ES-I3 (cell line): ENCODE measurements around the gene KPNB1.

Experiments used
- H3K36me3 ChIP-seq: 2 replicates; pipeline ENCODE4 v1.6.1; 2013; ENCODE audit warnings: mild to moderate bottlenecking, low read length, control low read depth, moderate library complexity; ENCODE audit not compliant: insufficient read depth
- H3K4me1 ChIP-seq: 2 replicates; pipeline ENCODE4 v1.6.1; 2013; ENCODE audit warnings: mild to moderate bottlenecking, control low read depth, low read length; ENCODE audit not compliant: insufficient read depth
- H3K9ac ChIP-seq: 2 replicates; pipeline ENCODE4 v1.6.1; 2013; ENCODE audit warnings: low read depth, mild to moderate bottlenecking, low read length, moderate library complexity
- H3K9me3 ChIP-seq: 2 replicates; pipeline ENCODE4 v1.6.1; 2013; ENCODE audit warnings: mild to moderate bottlenecking, low read length, moderate library complexity; ENCODE audit not compliant: control insufficient read depth, insufficient read depth

Gene KPNB1

DNA sequence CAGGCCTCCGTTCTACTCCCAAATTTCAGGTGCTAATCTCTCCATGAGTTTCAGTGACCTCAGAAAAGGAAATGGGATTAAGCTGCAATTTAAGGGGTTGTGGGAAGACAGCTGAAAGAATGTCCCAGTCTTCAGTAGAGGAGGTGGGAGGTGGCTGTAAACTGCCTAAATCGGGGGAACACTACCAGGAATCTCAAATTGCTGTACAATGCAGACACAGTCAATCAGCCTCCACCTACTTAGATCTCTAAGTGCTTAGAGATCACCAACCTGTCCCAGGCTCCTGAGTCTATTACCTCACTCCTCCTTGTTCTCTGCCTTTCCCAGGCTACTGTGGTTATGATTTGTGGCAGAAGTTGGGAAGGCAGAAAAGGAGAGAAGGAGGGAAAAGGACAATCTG lies 75.0 kb downstream of the KPNB1 start:
- no peaks in the 10 kb centered on the region for H3K9me3 ChIP-seq
- peaks cover 24% of the 10 kb centered on the region; the same call in 1 of the 2 replicates for H3K4me1 ChIP-seq
- no peak overlapping the region for H3K9ac ChIP-seq
- H3K36me3 ChIP-seq: no peaks in the 10 kb centered on the region

DNA sequence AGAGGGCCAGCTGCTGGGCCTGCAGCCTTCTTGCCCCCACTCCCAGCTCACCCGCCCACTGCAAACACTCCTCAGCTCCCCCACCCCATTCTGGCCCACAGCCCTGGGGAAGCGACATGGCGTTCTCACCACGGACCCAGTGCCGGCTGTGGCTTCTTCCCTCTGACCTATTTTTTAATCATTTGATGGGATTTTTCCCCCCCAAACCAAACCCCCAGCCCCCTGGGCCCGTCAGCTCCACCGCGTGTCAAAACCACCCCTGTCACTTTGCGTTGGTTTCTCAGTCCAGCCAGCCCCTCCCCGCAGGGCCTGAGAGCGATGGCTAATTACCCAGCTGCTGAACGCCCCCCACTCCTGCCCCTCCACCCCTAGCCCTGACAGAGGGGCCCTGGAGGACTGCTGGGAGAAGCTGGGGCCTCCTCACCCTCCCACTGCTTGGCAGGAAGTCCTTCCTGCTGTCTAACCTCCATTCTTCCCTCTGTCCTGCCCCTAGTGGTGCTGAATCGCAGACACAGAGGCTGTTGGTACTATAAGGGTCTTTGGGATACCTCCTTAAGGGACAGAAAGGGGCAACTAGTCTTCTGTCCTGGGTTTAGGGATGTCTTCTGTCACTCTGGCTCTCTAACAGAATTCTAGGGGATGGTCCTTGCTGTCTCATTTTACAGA lies 75.9 kb downstream of the KPNB1 start:
- Histone ChIP-seq H3K9me3 (no peaks in the 10 kb centered on the region), H3K4me1 (peaks cover 18% of the 10 kb centered on the region; the same call in 1 of the 2 replicates), H3K9ac (no peak overlapping the region), H3K36me3 (no peaks in the 10 kb centered on the region)

DNA sequence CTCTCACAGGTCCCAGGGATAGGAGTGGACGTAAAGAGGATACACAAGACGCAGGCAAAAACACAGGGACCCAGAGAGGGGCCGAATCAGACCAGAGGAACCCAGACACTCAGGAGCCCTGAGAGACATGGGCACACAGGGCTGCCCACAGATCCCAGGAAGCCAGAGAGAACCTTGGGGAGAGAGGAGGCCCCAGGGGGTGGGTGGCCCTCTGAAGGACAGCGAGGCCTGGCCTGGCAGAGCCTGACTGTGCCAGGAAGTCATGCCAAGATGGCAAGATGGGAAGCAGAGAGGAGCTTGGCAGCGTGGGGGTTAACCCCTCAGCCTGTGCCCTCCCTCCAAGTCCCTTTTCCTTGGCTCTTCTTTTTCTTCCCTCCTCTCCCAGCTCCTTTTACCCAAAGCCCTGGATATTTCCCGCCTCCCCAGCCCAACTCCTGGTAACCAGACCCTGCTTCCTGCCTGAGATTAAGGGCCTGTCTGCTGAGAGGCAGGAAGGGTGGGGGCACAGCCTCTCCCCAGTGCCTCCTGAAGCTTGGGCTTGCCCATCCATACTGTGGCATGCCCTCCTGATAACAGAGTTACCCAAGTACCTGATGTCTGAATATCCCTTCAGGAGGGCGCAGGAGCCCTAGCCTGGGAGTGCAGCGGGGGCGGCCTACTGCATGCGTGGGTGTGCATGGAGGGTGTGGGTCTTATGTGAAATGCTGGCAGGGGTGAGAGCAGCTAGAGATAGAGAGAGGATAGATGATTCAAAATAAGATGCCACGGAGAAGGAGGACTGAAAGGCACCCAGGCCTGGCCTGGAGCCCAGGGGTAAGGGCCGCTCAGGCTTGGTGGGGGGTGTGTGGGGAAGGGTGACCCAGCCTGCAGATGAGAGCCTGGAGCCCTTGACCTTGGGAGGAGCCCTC lies 77.3 kb downstream of the KPNB1 start:
- Histone ChIP-seq H3K9ac (no peak overlapping the region), H3K4me1 (peaks cover 8% of the 10 kb centered on the region; the same call in 1 of the 2 replicates), H3K36me3 (no peaks in the 10 kb centered on the region), H3K9me3 (no peaks in the 10 kb centered on the region)

DNA sequence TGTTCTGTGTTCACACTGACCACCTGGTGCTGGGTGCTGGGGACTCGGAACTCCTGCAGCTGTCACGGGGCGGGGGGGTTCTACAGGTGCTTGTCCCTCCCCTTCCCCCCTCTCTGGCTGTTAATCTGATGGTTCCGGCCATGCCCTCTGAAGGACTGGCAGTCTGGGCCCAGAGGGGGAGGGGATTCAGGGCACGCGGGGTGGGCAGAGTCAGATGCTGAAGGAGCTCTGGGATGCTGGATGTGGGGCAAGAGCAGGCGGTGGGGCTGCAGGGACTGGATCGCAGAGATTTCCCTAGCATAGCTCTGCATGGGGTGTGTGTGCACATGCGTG lies 78.0 kb downstream of the KPNB1 start:
- H3K9ac ChIP-seq: no peak overlapping the region

DNA sequence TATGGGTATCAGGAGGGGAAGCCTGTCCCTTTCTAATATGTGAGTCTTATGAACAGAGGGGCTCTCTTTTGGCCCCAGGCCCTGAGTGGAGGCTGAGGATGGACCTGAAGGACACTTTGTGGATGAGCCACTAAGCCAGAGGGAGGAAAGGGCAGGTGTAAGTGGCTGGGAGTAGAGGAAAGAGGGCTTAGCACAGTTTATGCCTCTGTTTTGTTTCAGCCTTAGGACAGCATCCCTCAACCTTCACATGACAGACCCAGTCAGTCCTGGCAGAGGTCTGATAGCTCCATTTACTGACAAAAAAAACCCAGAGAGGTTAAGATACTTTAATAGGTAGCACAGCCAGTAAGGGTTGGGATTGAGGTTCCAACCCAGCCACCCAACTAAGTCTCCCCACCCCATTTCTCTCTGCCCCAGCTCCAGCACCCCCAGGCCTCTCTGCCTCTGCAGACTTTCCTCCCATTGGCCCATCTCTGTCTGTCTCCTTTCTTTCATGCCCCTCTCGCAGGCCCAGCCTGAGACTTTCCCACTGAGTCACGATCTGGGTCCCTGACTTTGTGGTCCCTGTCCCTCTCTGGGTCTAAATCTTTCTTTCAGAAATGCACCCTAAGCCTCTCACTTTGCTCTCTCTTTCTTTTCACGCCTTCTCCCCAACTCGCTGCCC lies 78.6 kb downstream of the KPNB1 start:
- Histone ChIP-seq H3K9ac (no peak overlapping the region), H3K4me1 (peaks cover 8% of the 10 kb centered on the region; the same call in 1 of the 2 replicates), H3K9me3 (no peaks in the 10 kb centered on the region), H3K36me3 (no peaks in the 10 kb centered on the region)

More for the DNA sequence above, 78.0 kb downstream of the KPNB1 start:
- no peaks in the 10 kb centered on the region for H3K36me3 ChIP-seq
- H3K9me3 ChIP-seq: no peaks in the 10 kb centered on the region
- H3K4me1 ChIP-seq: peaks cover 8% of the 10 kb centered on the region; the same call in 1 of the 2 replicates

DNA sequence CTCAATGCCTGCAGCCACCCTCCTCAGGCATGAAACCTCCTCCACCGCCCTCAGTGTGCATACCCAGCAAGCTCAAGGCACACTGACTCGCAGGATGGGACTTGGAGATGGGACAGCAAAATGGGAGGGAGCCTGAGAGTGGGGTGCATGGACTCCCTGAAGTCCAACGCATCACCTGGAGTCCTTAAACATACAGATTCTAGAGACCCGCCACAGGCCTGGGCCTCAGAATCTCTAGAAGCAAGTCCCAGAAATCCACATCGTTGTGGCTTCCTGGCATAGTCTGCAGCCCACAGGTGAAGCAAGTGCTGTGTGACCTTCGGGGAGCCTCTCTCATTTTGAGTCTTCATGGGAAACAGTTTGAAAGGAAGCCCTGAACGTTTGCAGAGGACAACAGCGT lies 79.8 kb downstream of the KPNB1 start:
- no peak overlapping the region for H3K9ac ChIP-seq
- no peaks in the 10 kb centered on the region for H3K36me3 ChIP-seq
- no peaks in the 10 kb centered on the region for H3K9me3 ChIP-seq
- H3K4me1 ChIP-seq: peaks cover 8% of the 10 kb centered on the region; the same call in 1 of the 2 replicates

DNA sequence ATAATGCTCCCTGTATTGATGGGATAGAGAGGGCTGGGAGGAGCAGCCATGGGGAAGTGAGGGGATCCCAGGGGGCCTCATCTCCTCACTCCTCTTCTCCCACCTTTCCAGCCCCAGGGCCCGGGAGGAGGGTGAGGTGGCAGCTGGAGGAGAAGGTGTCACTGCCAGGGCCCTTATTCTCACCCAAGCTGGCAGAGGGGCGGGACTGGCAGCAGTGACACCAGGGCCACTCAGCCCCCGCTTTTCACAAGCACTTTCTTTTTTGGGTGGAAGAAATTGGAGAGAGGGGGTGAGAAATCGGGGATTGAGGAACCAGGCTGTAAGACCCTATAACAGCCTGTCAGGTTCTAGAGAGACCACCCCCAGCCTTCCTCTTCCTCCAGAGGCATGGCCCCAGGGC lies 81.0 kb downstream of the KPNB1 start:
- no peak overlapping the region for H3K9ac ChIP-seq
- H3K9me3 ChIP-seq: no peaks in the 10 kb centered on the region
- H3K36me3 ChIP-seq: no peaks in the 10 kb centered on the region
- H3K4me1 ChIP-seq: peaks cover 8% of the 10 kb centered on the region; the same call in 1 of the 2 replicates

DNA sequence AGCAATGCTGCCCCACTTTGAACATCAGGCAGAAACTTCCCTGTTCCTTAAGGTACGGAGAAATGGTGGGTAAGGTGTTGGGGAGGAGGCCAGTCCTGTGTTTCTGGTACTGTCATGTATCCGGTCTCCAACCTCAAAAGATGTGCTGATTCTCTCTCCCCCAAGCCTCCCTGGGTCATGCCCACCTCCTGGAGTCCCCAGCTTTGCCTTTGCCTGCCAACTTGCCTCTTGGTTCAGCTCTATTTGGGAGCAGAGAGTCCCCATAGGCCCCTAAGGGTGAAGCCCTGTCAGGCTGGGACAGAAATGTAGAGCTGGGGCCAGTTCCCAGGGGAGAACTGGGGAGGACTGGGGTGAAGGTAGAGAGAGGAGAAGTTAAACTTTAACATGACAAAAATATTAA lies 81.7 kb downstream of the KPNB1 start:
- H3K9ac ChIP-seq: no peak overlapping the region
- H3K9me3 ChIP-seq: no peaks in the 10 kb centered on the region
- peaks cover 8% of the 10 kb centered on the region; the same call in 1 of the 2 replicates for H3K4me1 ChIP-seq
- no peaks in the 10 kb centered on the region for H3K36me3 ChIP-seq

DNA sequence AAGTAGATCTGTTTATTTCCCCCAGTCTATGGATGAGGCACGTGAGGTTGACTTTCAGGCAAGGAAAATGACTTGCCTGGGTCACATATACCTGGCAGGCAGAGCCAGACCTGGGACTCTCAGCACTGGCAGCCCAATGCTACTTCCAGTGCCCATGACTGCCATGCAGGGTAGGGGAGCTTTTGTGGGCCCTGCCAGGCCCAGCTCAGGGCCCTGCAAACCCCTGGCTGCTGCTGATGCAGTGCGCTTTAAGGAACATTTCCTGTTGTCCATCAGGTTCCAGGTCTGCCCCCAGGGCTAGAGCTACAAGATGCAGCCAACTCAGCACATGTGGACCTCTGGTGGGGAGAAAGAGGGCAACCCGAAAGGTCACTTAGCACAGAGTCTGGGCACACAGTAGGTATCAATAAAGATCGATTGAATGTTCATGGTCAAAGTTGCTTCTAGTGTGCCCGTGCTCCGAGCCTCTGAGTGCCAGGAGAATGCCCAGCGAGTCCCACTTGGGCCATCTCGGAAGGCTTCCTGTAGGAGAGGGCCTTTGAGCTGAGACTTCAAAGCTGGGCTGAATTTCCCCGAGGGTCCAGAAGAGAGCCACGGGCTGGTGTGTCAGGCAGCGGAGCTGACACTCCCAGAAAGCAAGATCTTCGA lies 82.8 kb downstream of the KPNB1 start:
- Histone ChIP-seq H3K9me3 (no peaks in the 10 kb centered on the region), H3K9ac (no peak overlapping the region; the same call in 1 of the 2 replicates), H3K36me3 (no peaks in the 10 kb centered on the region), H3K4me1 (peaks cover under 1% of the 10 kb centered on the region; the same call in 1 of the 2 replicates)

DNA sequence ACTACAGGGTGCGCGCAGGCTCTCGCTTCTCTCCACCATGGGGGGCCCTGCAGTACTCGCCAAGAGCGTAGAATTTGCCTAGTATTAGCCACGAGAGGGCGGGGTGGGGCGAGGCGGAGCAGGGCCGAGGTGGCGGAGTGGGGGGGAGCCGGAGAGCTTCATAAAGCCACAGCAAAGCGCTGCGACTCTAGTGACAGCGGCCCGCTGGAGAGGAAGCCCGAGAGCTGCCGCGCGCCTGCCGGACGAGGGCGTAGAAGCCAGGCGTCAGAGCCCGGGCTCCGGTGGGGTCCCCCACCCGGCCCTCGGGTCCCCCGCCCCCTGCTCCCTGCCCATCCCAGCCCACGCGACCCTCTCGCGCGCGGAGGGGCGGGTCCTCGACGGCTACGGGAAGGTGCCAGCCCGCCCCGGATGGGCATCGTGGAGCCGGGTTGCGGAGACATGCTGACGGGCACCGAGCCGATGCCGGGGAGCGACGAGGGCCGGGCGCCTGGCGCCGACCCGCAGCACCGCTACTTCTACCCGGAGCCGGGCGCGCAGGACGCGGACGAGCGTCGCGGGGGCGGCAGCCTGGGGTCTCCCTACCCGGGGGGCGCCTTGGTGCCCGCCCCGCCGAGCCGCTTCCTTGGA lies 83.4 kb downstream of the KPNB1 start, which contains the start of gene TBX21:
Gene TBX21 (plus strand): TSS at position 190 of the 627 bp plus-strand sequence. CDS start 219 bp downstream, at position 409.
- no peaks in the 10 kb centered on the region for H3K36me3 ChIP-seq
- peak within 1 kb of the TSS; percentile 47 for H3K9ac ChIP-seq
- no peaks in the 10 kb centered on the region for H3K4me1 ChIP-seq

DNA sequence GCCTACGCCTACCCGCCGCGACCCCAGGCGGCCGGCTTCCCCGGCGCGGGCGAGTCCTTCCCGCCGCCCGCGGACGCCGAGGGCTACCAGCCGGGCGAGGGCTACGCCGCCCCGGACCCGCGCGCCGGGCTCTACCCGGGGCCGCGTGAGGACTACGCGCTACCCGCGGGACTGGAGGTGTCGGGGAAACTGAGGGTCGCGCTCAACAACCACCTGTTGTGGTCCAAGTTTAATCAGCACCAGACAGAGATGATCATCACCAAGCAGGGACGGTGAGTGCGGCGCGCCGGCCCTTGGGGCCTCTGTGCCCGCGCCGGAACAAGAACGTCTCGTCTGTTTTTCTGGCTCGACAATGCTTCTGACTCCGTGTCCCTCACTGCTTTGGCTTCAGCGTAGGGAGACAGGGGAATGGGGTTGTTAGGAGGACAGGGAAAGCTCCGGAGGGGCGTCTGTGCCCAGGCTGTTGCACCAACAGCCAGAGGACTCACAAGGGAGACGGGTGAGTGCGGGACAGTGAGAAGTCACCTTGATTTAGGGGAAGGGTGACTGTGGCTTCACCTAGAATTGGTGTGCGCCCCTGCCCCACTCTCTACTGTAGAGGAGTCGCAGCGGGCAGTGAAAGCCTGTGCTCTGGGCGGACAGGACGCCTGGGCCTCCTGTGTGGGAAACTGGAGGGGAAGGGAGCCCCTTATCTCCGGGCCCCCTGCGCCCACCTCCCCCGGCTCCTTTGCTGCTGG lies 84.1 kb downstream of the KPNB1 start:
- Histone ChIP-seq H3K9ac (peak overlapping the region; percentile 47), H3K36me3 (no peaks in the 10 kb centered on the region), H3K9me3 (no peaks in the 10 kb centered on the region), H3K4me1 (no peaks in the 10 kb centered on the region)

More for the DNA sequence above, 83.4 kb downstream of the KPNB1 start, which contains the start of gene TBX21:
- no peaks in the 10 kb centered on the region for H3K9me3 ChIP-seq

DNA sequence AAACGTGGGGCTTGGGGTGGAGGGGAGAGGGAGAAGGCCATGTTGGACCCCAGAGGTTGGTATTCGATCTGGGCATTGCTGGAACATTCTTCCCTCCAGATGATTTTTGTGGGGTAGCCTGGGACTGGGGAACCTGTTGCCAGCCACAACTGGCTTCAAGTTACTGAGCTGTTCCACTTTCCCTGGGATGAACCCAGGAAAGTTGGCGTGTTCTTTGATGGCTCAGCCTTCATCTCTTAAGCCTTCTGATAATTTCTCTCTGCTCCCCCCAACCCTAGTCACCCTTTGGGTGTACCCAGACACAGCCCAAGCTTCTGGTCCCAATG lies 85.4 kb downstream of the KPNB1 start:
- H3K9ac ChIP-seq: no peak overlapping the region
- no peaks in the 10 kb centered on the region for H3K36me3 ChIP-seq
- H3K9me3 ChIP-seq: no peaks in the 10 kb centered on the region
- H3K4me1 ChIP-seq: no peaks in the 10 kb centered on the region
